PC-9 (cell line): ENCODE data around the gene ATP10B. TPM values are rescaled to one million over a fixed set of nuclear protein-coding genes. Genes with fewer than 3 reads are reported as not detected.

ENCODE experiments used
- BruUV-seq: library from RNA; stranded (reverse); fragments of 400-500 nt; replicated peaks from 2 replicates; lab custom pipeline; 2021; lab: Mats Ljungman, UMichigan
- CTCF ChIA-PET: fragments of 300-600 bp; sonication (Branson Sonifier 250); formaldehyde crosslinking; loops from one replicate; lab custom pipeline; 2022; ENCODE audit warnings: antibody characterized with exemption; lab: Charles Lee
- POLR2A ChIA-PET: fragments of 300-600 bp; sonication (Branson Sonifier 250); formaldehyde crosslinking; loops from one replicate; lab custom pipeline; 2022; ENCODE audit warnings: antibody characterized with exemption; ENCODE audit not compliant: unreplicated experiment; lab: Charles Lee
- DNase-seq, 2 experiments: peaks; one replicate each; pipeline versions ENCODE4 v3.0.0 to v3.0.0-alpha.2; 2015 to 2022; ENCODE audit warnings: mixed read lengths in 1 of 2
- H2AFZ ChIP-seq: fragments of 200-600 bp; sonication (generic); 2 replicates; pipeline ENCODE4 v1.8.1; 2017; ENCODE audit warnings: antibody characterized with exemption
- H3F3A ChIP-seq: fragments of 200-600 bp; sonication (generic); 2 replicates; pipeline ENCODE4 v1.8.1; 2017; ENCODE audit warnings: antibody characterized with exemption, mild to moderate bottlenecking, low read depth; ENCODE audit not compliant: insufficient read depth
- H3K27ac ChIP-seq: fragments of 200-600 bp; sonication (generic); 2 replicates; pipeline ENCODE4 v1.6.1; 2016; ENCODE audit warnings: mixed run types
- H3K27me3 ChIP-seq: fragments of 200-600 bp; sonication (generic); 2 replicates; pipeline ENCODE4 v1.6.1; 2016; ENCODE audit warnings: low read depth, mixed run types; ENCODE audit not compliant: insufficient read depth
- H3K36me3 ChIP-seq: fragments of 200-600 bp; sonication (generic); 2 replicates; pipeline ENCODE4 v1.6.1; 2016; ENCODE audit warnings: low read depth, mixed run types
- H3K4me1 ChIP-seq: fragments of 200-600 bp; sonication (generic); replicated peaks from 2 replicates; pipeline ENCODE4 v1.6.1; 2016; ENCODE audit warnings: mixed run types; ENCODE audit not compliant: insufficient read depth
- H3K4me2 ChIP-seq: fragments of 200-600 bp; sonication (generic); 2 replicates; pipeline ENCODE4 v1.6.1; 2017; ENCODE audit warnings: mixed run types
- H3K4me3 ChIP-seq: fragments of 200-600 bp; sonication (generic); 2 replicates; pipeline ENCODE4 v1.6.1; 2016; ENCODE audit warnings: mixed run types
- H3K79me2 ChIP-seq: fragments of 200-600 bp; sonication (generic); 2 replicates; pipeline ENCODE4 v1.6.1; 2017; ENCODE audit warnings: low read depth, mixed run types
- H3K9me2 ChIP-seq: fragments of 200-600 bp; sonication (generic); 2 replicates; pipeline ENCODE4 v1.8.1; 2017; ENCODE audit warnings: mild to moderate bottlenecking; ENCODE audit not compliant: insufficient read depth
- H3K9me3 ChIP-seq: fragments of 200-600 bp; sonication (generic); 2 replicates; pipeline ENCODE4 v1.8.1; 2016; ENCODE audit warnings: low read depth; ENCODE audit not compliant: insufficient read depth
- H4K20me1 ChIP-seq: fragments of 200-600 bp; sonication (generic); 2 replicates; pipeline ENCODE4 v1.8.1; 2017; ENCODE audit not compliant: insufficient read depth
- EZH2 ChIP-seq: fragments of 200-600 bp; sonication (generic); IDR thresholded peaks from 2 replicates; pipeline ENCODE4 v1.8.0; 2017; ENCODE audit warnings: antibody characterized with exemption, low read depth
- intact Hi-C: fragments of 100-400 bp; cut with micrococcal nuclease; formaldehyde crosslinking; loops from one replicate; pipeline ENCODE4 v1.10.0; 2022; ENCODE audit not compliant: unreplicated experiment
- total RNA-seq: library from RNA; stranded (reverse); gene quantifications from 2 replicates; pipeline ENCODE4 v1.2.3, GENCODE V29; 2021
- TF ChIP-seq, protein P1 (sequence below): fragments of 200-600 bp; sonication (generic); conservative IDR thresholded peaks from 2 replicates; pipeline ENCODE4 v1.6.1; 2017; ENCODE audit warnings: mixed run types, antibody characterized with exemption, mild to moderate bottlenecking, moderate library complexity

Gene ATP10B
- total RNA-seq, 1 experiment from 2014 or later = not detected

GRCh38 chr5:160619381-160619780 lies 232.6 kb downstream of the ATP10B start:
- no peaks in the 10 kb centered on the region for H3K9me3 ChIP-seq
- POLR2A ChIA-PET = interaction anchor here (0.6 kb wide), 1 partner anchor 543 kb away, joined by 3 read pairs; no protein-coding TSS in a partner anchor
- CTCF ChIA-PET = no interaction called here

DNA sequence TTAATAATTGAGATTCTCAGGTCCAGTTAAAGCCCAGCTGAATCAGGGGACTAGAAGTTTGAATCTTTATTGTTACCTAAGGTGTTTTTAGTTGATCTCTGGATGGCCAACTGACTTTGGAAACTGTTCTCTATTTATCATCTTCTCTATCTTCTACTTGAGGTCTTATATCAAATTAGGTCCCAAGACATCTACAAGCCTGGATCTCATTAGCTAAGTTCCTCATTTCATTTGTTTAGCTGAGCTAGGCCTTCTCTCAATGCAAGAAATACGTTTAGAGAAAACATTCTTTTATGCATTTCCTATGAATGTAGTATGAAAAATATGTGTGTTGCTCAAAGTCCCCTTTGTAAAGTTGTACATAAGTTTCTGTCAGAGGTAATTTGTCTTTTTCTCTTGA lies 233.7 kb downstream of the ATP10B start:
- no TSS peak for BruUV-seq
- no peaks in the 10 kb centered on the region for H3K9me2 ChIP-seq
- no peaks in the 10 kb centered on the region for H3K9me3 ChIP-seq
- no peaks in the 10 kb centered on the region for H3K36me3 ChIP-seq
- H3K27me3 ChIP-seq = peaks cover 5% of the 10 kb centered on the region; the same call in 1 of the 2 replicates
- CTCF ChIA-PET = no interaction called here
- no peak for DNase-seq
- no peaks in the 10 kb centered on the region for H3K4me1 ChIP-seq
- no peaks in the 10 kb centered on the region for H4K20me1 ChIP-seq
- H3K4me3 ChIP-seq = no peak overlapping the region
- no peak overlapping the region for H3K27ac ChIP-seq
- POLR2A ChIA-PET = no interaction called here
- no peaks in the 10 kb centered on the region for H3F3A ChIP-seq
- no peak overlapping the region for H3K4me2 ChIP-seq
- TF ChIP-seq, protein P1, sequence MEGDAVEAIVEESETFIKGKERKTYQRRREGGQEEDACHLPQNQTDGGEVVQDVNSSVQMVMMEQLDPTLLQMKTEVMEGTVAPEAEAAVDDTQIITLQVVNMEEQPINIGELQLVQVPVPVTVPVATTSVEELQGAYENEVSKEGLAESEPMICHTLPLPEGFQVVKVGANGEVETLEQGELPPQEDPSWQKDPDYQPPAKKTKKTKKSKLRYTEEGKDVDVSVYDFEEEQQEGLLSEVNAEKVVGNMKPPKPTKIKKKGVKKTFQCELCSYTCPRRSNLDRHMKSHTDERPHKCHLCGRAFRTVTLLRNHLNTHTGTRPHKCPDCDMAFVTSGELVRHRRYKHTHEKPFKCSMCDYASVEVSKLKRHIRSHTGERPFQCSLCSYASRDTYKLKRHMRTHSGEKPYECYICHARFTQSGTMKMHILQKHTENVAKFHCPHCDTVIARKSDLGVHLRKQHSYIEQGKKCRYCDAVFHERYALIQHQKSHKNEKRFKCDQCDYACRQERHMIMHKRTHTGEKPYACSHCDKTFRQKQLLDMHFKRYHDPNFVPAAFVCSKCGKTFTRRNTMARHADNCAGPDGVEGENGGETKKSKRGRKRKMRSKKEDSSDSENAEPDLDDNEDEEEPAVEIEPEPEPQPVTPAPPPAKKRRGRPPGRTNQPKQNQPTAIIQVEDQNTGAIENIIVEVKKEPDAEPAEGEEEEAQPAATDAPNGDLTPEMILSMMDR = no peak
- no peak for TF ChIP-seq EZH2
- no peak overlapping the region for H2AFZ ChIP-seq
- no peaks in the 10 kb centered on the region for H3K79me2 ChIP-seq
- intact Hi-C loops = no loop called here

More at GRCh38 chr5:160619381-160619780, 232.6 kb downstream of the ATP10B start:
- TF ChIP-seq, protein P1 = no peak
- TF ChIP-seq EZH2 = no peak
- no peak overlapping the region for H2AFZ ChIP-seq
- no peaks in the 10 kb centered on the region for H4K20me1 ChIP-seq
- H3K27ac ChIP-seq = no peak overlapping the region
- H3K4me1 ChIP-seq = no peaks in the 10 kb centered on the region
- intact Hi-C loops = no loop called here
- H3K36me3 ChIP-seq = no peaks in the 10 kb centered on the region
- H3F3A ChIP-seq = no peaks in the 10 kb centered on the region
- BruUV-seq = no TSS peak
- no peak overlapping the region for H3K4me3 ChIP-seq
- H3K79me2 ChIP-seq = no peaks in the 10 kb centered on the region
- H3K4me2 ChIP-seq = no peak overlapping the region
- no peak for DNase-seq
- no peaks in the 10 kb centered on the region for H3K9me2 ChIP-seq
- peaks cover 8% of the 10 kb centered on the region; the same call in 1 of the 2 replicates for H3K27me3 ChIP-seq

- H3K9me3 ChIP-seq = no peaks in the 10 kb centered on the region
- no peaks in the 10 kb centered on the region for H3K4me1 ChIP-seq
- H3K79me2 ChIP-seq = no peaks in the 10 kb centered on the region
- TF ChIP-seq, protein P1 = no peak
- no peak for TF ChIP-seq EZH2
- no peaks in the 10 kb centered on the region for H4K20me1 ChIP-seq
- intact Hi-C loops = no loop called here
- CTCF ChIA-PET = no interaction called here
- H2AFZ ChIP-seq = no peak overlapping the region
- H3K36me3 ChIP-seq = no peaks in the 10 kb centered on the region
- no peaks in the 10 kb centered on the region for H3K9me2 ChIP-seq
- no TSS peak for BruUV-seq
- DNase-seq = no peak
- H3K4me3 ChIP-seq = no peak overlapping the region
- no peak overlapping the region for H3K4me2 ChIP-seq
- H3K27me3 ChIP-seq = peaks cover 5% of the 10 kb centered on the region; the same call in 1 of the 2 replicates
- H3K27ac ChIP-seq = no peak overlapping the region
- POLR2A ChIA-PET = no interaction called here
- H3F3A ChIP-seq = no peaks in the 10 kb centered on the region
Measured at GRCh38 chr5:160616712-160617497, 235.1 kb downstream of the ATP10B start.
